GM12801 (cell line): Measurements from ENCODE around the gene ADAMTS15.

Source experiments
- CTCF ChIP-seq: IDR thresholded peaks from one replicate; pipeline ENCODE4 v1.5.1; 2011; ENCODE audit warnings: control low read depth; ENCODE audit not compliant: insufficient read length; ENCODE audit errors: extremely low read depth

Gene ADAMTS15

GRCh38 chr11:130441719-130442118 is 6.7 kb upstream of the ADAMTS15 start:
- no peak for TF ChIP-seq CTCF

DNA sequence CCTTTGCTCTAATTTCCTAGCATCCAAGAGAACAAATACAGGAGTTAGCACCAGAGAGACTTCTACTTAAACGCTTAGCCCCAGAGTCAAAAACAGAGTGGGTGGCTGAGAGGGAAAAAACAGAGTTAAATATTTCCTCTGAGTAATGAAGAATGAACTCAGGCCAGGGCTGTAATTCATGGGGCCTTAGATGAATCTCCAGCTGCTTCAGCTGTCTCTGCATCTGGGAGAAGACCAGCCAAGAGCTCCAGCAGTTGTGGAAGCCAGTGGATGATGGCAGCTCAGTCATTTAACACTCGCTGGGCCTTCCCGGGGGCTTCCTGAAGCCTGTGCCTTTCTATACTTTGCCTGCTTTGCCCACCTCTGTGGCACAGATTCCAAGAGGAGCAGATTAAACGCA is 5.7 kb upstream of the ADAMTS15 start:
- TF ChIP-seq CTCF: no peak

GRCh38 chr11:130445788-130446187 is 2.7 kb upstream of the ADAMTS15 start:
- no peak for TF ChIP-seq CTCF

GRCh38 chr11:130448039-130448415 is 418 bp upstream of the ADAMTS15 start:
- TF ChIP-seq CTCF: no peak

- TF ChIP-seq CTCF: no peak
Measured at GRCh38 chr11:130449310-130449990, 1.0 kb downstream of the ADAMTS15 start.

DNA sequence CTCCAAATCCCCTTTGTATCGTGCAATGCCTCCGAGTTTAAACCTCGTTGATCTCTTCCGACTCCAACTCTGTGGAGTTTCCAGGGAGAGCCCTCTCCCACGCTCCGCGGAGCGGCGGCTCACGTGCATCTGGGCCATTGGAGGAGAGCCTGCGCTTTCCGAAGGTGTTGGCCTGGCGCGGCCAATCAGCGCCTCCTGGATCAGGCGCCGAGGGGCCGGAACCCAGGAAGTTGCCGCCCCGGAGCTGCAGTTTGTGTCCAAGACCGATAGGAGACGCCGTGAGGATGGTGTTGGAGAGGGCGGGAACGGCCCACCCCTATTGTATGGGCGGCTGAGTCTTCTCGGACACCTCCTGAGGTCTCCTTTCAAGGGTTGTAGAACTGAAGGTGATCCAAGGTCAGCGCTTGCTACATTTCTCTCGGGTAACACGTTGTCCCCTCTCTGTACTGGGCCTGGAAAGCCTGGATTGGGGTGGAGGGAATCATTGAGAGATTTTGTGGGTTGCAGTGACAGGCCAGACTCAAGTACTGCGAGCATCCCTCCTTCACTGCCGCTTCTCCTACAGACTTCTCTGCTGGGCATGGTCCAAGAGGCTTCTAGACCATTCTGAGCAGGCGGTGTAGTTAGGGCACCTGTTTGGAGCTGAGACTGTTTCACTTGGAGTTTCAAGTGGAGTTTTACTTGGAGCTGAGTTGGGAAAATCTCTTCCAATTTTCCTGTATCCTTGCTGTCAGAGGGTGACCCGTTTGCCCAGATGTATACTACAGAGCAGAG is 1.7 kb downstream of the ADAMTS15 start:
- no peak for TF ChIP-seq CTCF

DNA sequence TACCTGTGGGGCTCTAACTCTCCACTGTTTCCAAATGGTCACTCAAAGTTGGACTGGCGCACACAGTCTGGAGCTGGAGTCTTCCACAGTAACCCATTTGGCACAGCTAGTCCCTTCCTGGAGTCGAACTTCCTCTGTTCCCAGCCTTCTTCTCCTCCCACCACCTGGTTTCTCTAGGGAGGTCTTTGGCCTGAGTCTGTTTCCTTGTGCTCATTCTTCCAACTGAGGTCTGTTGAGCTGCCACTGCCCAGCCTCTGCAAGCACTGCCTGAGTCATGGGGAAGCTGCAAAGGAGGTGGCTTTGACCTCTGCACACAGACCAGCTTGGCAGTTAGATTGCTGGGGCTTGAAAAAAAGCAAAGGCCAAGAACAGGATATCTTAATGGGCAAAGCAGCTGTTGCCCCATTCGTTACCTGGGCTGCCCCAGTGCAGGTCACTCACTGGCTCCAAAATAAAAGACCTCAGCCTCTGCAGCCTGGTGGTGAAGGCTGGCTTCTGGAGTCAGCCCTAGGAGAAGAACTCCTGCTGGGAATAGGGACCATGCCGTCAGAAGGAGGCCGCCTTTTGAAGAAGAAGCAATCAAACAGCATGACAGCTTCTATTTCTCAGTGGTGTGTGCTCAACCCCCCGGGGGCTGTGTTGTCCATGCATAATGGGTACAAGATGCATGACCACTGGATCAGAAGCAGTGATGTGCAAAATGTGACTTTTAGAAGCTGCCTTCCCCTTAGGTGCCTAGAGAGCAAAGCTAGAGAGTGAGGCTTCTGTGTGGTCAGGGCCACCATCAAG is 3.0 kb downstream of the ADAMTS15 start:
- TF ChIP-seq CTCF: no peak
